Loucy (cell line): ENCODE data around the gene ZNF521.

Experiments used
- EZH2phosphoT487 ChIP-seq: fragments of 200-600 bp; IDR thresholded peaks from 2 replicates; pipeline ENCODE4 v1.6.1; 2018; ENCODE audit warnings: antibody characterized with exemption, mild to moderate bottlenecking, moderate library complexity, borderline replicate concordance
- TF ChIP-seq, protein P1 (sequence below): fragments of 200-600 bp; sonication (generic); conservative IDR thresholded peaks from 2 replicates; pipeline ENCODE4 v1.5.1; 2014; ENCODE audit warnings: mild to moderate bottlenecking, antibody characterized with exemption, low read length

DNA sequence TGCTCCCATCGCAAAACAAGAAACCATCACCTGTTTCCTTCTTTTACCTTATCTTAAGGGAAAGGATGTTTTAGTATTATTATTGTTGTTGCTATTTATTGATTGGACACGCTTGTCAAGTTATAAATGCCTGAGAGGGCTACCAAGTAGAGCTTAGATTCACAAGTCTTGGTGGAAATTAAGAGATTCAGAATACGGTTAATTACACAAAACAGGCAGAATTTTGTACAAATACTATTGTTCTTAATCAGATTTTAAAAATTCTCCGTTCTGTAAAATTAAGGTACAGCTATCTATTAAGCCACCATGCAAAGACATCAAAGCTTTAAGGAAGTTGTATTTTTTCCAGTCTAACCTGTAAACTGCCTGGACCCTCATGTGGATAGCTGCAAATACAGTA is 1.1 kb upstream of the ZNF521 start:
- TF ChIP-seq, protein P1, sequence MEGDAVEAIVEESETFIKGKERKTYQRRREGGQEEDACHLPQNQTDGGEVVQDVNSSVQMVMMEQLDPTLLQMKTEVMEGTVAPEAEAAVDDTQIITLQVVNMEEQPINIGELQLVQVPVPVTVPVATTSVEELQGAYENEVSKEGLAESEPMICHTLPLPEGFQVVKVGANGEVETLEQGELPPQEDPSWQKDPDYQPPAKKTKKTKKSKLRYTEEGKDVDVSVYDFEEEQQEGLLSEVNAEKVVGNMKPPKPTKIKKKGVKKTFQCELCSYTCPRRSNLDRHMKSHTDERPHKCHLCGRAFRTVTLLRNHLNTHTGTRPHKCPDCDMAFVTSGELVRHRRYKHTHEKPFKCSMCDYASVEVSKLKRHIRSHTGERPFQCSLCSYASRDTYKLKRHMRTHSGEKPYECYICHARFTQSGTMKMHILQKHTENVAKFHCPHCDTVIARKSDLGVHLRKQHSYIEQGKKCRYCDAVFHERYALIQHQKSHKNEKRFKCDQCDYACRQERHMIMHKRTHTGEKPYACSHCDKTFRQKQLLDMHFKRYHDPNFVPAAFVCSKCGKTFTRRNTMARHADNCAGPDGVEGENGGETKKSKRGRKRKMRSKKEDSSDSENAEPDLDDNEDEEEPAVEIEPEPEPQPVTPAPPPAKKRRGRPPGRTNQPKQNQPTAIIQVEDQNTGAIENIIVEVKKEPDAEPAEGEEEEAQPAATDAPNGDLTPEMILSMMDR: no peak
- TF ChIP-seq EZH2phosphoT487: no peak
